ENCODE results near the gene PCK1.

DNA sequence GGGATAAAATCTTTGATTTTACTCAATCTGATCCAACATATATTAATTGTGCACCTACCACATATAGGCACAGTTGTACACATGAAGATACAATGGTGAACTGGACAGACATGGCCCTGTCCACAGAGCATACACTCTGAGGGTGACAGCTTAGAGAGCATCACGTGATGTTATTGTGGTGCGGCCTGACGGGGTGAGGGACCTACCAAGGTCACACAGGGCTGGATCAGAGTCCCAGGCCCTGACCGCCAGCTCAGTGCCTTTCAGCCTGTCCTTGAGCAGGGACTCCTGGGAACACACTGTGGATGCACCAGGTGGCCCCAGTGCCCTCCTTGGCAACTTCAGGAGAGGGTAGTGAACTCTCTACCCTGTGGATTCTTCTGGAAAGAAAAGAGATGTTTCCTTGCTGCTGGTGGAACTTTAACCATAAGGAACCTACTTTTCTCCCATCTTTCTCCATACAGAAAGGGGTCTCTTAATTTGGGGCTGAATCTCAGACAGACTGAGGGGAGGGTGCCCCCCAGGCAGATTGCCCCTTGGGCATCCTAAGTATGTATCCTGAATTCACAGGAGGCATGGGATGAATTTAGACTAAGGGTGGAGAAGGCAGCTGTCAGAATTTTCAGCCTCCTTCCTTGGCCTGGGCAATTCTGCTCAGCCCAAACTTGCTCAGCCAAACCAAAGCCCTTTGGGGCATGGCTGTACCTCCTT is 26.5 kb downstream of the PCK1 start:
- TF ChIP-seq, protein P1, sequence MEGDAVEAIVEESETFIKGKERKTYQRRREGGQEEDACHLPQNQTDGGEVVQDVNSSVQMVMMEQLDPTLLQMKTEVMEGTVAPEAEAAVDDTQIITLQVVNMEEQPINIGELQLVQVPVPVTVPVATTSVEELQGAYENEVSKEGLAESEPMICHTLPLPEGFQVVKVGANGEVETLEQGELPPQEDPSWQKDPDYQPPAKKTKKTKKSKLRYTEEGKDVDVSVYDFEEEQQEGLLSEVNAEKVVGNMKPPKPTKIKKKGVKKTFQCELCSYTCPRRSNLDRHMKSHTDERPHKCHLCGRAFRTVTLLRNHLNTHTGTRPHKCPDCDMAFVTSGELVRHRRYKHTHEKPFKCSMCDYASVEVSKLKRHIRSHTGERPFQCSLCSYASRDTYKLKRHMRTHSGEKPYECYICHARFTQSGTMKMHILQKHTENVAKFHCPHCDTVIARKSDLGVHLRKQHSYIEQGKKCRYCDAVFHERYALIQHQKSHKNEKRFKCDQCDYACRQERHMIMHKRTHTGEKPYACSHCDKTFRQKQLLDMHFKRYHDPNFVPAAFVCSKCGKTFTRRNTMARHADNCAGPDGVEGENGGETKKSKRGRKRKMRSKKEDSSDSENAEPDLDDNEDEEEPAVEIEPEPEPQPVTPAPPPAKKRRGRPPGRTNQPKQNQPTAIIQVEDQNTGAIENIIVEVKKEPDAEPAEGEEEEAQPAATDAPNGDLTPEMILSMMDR (IDR thresholded peaks at IDR 0.05), result no peak
- no peak for TF ChIP-seq EP300 (IDR thresholded peaks at IDR 0.05)
- TF ChIP-seq POLR2A (IDR thresholded peaks at IDR 0.05), result no peak

All from ovary (tissue), 3 donors.